ENCODE data around the gene KCNRG.
A peak's percentile ranks its signal among the peaks of the same experiment; 100 is the strongest.
"Not testable (repeated sequence)": the region's sequence is repeated elsewhere in the genome, so short reads cannot be mapped to it uniquely, and the experiment has no call there.

Gene KCNRG

GRCh38 chr13:50012396-50013169 lies 2.7 kb upstream of the KCNRG start:
- peak; percentile 29 for DNase-seq

- DNase-seq, result no peak
Observed at GRCh38 chr13:50014386-50014785, 858 bp upstream of the KCNRG start.

- no peak for DNase-seq
Observed at GRCh38 chr13:50015750-50016149, 506 bp downstream of the KCNRG start.

GRCh38 chr13:50016444-50016843 lies 1.2 kb downstream of the KCNRG start:
- no peak for DNase-seq

GRCh38 chr13:50017819-50018218 lies 2.6 kb downstream of the KCNRG start:
- no peak for DNase-seq

DNA sequence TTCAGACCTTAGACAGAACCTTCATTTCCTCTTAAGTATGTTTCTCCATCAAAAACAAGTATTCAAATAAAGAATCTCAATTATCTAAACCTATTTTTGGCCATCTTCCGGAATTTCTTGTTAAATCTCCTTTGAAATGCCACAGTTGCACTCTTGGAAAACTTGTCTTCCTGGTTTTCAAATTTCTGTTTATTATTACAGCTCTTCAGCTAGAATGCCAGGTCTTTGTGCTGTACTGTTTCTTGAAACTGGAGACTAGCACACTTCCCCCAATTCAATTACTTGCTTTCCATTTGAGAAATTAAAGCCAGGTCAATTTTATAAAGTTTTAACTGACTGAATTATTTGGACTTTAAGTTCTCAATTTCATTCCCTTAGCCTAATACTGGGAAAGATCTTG lies 10.2 kb downstream of the KCNRG start:
- DNase-seq, result no peak

DNA sequence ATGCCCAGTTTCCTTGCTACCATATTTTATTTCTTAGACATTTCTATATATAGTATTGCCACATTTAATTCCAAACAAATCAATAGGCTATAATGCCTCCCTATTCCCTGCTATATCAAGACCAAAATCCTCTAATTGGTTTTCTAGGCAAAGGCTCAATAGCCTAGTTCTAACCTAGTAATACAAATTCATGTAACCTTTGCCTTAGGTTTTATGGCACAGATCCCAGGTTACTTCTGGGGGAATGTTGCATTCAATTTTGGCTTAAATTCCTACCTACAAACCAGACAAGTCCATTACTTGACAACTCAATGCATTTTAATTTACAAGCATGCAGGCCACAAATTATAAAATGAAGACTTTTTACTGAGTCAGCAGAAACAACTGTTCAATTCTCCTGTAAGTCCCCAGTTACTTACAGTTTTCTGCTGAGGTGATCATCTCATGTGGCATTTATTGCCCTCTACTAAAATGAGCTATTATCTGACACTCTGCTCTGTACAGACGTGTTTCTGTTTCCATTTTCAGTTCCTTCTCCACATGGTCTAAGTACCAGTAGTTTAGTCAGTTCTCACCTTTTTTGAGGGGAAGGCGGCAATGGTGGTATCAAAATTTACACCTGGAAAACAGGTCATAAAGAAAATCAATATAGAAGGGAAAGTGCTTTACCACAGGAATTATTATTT lies 11.7 kb downstream of the KCNRG start:
- DNase-seq, result peak; percentile 15

- DNase-seq, result peak; percentile 16
Observed at GRCh38 chr13:50030315-50030714, 15.1 kb downstream of the KCNRG start.

- DNase-seq, result no peak
Observed at GRCh38 chr13:50033725-50034124, 18.5 kb downstream of the KCNRG start.

- DNase-seq, result no peak
Observed at GRCh38 chr13:50037788-50038187, 22.5 kb downstream of the KCNRG start.

DNA sequence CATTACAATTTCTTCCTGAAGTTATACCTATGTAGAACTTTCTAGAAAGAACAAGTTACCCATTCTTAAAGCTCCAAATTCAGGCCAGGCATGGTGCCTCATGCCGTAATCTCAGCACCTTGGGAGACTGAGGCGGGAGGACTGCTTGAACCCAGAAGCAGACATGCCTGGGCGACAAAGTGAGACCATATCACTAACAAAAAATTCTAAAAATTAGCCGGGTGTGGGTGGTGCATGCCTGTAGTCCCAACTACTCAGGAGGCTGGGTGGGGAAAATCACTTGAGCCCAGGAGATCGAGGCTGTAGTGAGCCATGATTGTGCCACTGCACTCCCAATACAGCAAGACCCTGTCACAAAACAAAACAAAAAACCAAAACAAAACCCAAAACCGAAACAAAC lies 23.0 kb downstream of the KCNRG start:
- DNase-seq, result no peak

DNA sequence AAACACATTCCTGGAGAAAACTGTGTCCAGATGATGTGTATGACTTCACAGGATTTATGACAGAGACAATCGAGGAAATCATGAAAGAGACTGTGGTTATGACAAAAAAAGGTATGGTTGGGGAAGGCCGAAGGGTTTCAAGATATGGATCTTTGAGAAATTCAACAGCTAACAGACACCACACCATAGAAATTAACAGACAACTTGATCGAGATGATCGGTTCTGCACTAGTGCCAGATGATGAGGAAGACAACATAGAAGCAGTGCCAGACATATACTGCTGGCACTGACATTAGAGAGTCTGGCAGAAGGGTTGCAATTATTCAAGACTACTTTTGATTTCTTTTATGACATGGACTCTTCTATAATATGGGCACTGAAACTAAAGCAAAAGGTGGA lies 37.2 kb downstream of the KCNRG start:
- DNase-seq, result no peak

DNA sequence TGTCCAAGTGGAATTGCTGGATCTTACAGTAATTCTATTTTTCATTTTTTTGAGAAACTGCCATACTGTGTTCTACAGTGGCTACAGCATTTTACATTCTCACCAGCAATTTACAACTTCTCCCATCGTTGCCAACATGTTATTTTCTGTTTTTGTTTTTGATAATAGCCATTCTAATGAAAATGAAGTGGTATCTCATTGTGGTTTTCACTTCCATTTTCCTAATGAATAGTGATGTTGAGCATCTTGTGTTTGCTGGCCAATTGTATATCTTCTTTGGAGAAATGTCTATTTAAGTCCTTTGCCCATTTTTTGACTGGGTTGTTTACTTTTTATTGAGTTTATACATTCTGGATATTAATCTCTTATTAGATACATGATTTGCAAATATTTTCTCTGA lies 38.6 kb downstream of the KCNRG start:
- no peak for DNase-seq

DNA sequence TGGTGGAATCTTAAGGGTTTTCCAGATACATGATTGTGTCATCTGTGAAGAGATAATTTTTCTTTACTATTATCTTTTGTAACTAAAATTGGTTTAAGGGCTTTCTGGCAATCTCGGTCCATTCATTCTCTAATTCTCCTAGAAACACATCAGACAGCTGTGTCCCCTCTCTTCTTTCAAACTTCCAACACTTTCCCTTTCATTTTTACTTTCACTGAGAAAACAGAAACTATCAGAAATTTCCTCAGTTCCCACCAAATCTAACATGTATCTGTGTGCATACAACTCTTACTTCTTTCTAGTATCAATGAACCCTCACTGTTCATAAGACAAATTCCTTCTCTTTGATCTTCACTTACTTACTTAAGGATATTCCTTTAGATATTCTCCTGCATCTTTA lies 40.2 kb downstream of the KCNRG start:
- no peak for DNase-seq

- no peak for DNase-seq
Observed at GRCh38 chr13:50060718-50061117, 45.5 kb downstream of the KCNRG start.

DNA sequence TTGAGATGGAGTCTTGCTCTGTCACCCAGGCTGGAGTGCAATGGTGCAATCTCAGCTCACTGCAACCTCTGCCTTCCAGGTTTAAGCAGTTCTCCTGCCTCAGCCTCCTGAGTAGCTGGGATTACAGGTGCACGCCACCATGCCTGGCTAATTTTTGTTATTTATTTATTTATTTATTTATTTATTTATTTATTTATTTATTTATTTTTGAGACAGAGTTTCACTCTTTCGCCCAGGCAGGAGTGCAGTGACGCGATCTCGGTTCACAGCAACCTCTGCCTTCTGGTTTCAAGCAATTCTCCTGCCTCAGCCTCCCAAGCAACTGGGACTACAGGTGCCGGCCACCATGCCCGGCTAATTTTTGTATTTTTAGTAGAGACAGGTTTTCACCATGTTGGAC lies 47.1 kb downstream of the KCNRG start:
- DNase-seq, result not testable (repeated sequence)

- no peak for DNase-seq
Observed at GRCh38 chr13:50065712-50066111, 50.5 kb downstream of the KCNRG start.

GRCh38 chr13:50068508-50068907 lies 53.3 kb downstream of the KCNRG start:
- no peak for DNase-seq

- peak; percentile 29 for DNase-seq
Observed at GRCh38 chr13:50069261-50069660, 54.0 kb downstream of the KCNRG start.

DNA sequence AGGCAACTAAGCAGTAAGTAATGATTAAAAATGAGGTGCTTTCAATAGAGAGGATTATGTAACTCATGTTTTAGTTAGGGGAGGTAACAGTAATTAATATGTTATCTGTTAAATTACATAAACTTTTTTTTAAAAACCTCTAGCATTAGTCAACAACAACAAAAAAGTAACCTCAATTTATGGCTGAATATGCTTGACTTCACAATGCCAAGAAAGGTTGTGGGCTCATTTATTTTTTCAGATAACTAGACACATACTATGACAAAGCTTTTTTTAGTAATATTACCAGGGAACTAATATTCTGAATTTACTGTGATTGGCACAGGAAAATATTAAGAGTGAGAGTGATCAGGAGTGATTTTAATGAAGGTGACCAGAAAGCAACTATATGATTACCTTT lies 54.9 kb downstream of the KCNRG start:
- DNase-seq, result no peak

All from MV-4-11 (cell line).